ENCODE measurements around the gene CTTN. TPM values are rescaled to one million over a fixed set of nuclear protein-coding genes. Genes with fewer than 3 reads are reported as not detected.

CTTN gene
- total RNA-seq, 4 donors from 2014 or later: 253 to 417 (median 342) TPM

DNA sequence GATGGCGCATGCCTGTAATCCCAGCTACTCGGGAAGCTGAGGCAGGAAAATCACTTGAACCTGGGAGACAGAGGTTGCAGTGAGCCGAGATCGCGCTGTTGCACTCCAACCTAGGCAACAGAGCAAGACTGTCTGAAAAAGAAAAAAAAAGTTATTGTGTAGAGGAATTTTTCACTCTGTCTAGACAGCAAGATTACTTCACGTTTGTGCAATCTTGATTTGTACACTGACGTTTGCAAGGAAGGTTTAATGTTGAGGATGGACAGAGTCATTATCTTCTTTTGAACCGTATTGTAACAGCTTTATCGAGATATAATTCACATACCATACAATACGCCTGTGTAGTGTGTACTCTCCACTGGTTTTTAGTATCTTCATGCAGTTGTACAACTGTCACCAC, 3.7 kb downstream of the CTTN start:
- WGBS, 2 donors: 76% methylated on average over 10 of the region's 10 CpGs
- no peak overlapping the region for H3K4me3 ChIP-seq

GRCh38 chr11:70402685-70403084, 4.4 kb downstream of the CTTN start:
- H3K27ac ChIP-seq: no peak overlapping the region
- TF ChIP-seq EP300 (IDR thresholded peaks at IDR 0.05) (no peak), CTCF (IDR thresholded peaks at IDR 0.05) (no peak), POLR2A (IDR thresholded peaks at IDR 0.05) (no peak)
- 57 to 68% methylated on average over 1 of the region's 1 CpG for WGBS, 2 donors
- no peak overlapping the region for H3K4me3 ChIP-seq
- H3K9me3 ChIP-seq: no peaks in the 10 kb centered on the region
- peaks cover 0 to 36% (median 13%) of the 10 kb centered on the region in 4 donors for H3K4me1 ChIP-seq
- no peaks in the 10 kb centered on the region for H3K27me3 ChIP-seq
- no peak for DNase-seq (ENCODE audit: low spot score in 2 of 2)
- H3K36me3 ChIP-seq: peaks cover 0 to 26% (median 0%) of the 10 kb centered on the region in 3 donors

More for the DNA sequence above, 3.7 kb downstream of the CTTN start:
- Histone ChIP-seq H3K27me3 (no peaks in the 10 kb centered on the region), H3K4me1 (peaks cover 0 to 43% (median 19%) of the 10 kb centered on the region in 4 donors), H3K27ac (no peak overlapping the region), H3K9me3 (no peaks in the 10 kb centered on the region), H3K36me3 (peaks cover 0 to 19% (median 0%) of the 10 kb centered on the region in 3 donors)
- TF ChIP-seq EP300 (IDR thresholded peaks at IDR 0.05) (no peak), POLR2A (IDR thresholded peaks at IDR 0.05) (no peak), CTCF (IDR thresholded peaks at IDR 0.05) (no peak)
- no peak for DNase-seq (ENCODE audit: low spot score in 2 of 2)

DNA sequence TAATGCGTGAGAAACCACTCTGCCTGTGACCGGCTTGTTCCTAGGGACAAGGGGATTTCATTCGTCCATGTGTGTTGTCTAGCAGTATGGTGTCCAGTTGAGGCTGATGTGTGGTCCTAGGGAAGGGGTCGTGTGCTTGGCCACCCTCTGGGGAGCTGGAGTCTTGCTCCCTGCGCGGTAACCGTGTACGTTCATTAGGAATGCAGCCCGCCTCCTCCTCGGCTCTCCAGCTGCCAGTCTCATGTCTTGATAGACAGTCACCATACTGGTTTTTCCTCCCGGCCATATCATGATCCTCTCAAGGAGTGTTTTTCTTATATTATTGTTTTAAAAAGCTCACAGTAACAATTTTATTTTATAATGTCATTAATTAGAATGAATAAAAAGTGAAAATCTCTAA, 5.9 kb downstream of the CTTN start:
- TF ChIP-seq CTCF (IDR thresholded peaks at IDR 0.05) (no peak), EP300 (IDR thresholded peaks at IDR 0.05) (no peak), POLR2A (IDR thresholded peaks at IDR 0.05) (no peak)
- DNase-seq (ENCODE audit: low spot score in 2 of 2): no peak
- WGBS, 2 donors: 88 to 89% methylated on average over 11 of the region's 11 CpGs
- Histone ChIP-seq H3K27me3 (no peaks in the 10 kb centered on the region), H3K4me1 (peaks cover 0 to 26% (median 10%) of the 10 kb centered on the region in 4 donors), H3K36me3 (peaks cover 0 to 41% (median 4%) of the 10 kb centered on the region in 3 donors), H3K4me3 (no peak overlapping the region), H3K27ac (no peak overlapping the region), H3K9me3 (no peaks in the 10 kb centered on the region)

- no peak overlapping the region for H3K4me3 ChIP-seq
- H3K27me3 ChIP-seq: no peaks in the 10 kb centered on the region
- no peaks in the 10 kb centered on the region for H3K9me3 ChIP-seq
- H3K4me1 ChIP-seq: peaks cover 0 to 11% (median under 1%) of the 10 kb centered on the region in 4 donors
- H3K36me3 ChIP-seq: peaks cover 0 to 57% (median 4%) of the 10 kb centered on the region in 3 donors
- TF ChIP-seq EP300 (IDR thresholded peaks at IDR 0.05): no peak
- no peak for TF ChIP-seq CTCF (IDR thresholded peaks at IDR 0.05)
- TF ChIP-seq POLR2A (IDR thresholded peaks at IDR 0.05): no peak
- H3K27ac ChIP-seq: no peak overlapping the region
- 94% methylated on average over 20 of the region's 20 CpGs for WGBS, 2 donors
- no peak for DNase-seq (ENCODE audit: low spot score in 2 of 2)
These were observed 7.5 kb downstream of the CTTN start for GRCh38 chr11:70405679-70406395.

GRCh38 chr11:70407121-70407520, 8.8 kb downstream of the CTTN start:
- TF ChIP-seq CTCF (IDR thresholded peaks at IDR 0.05) (no peak), POLR2A (IDR thresholded peaks at IDR 0.05) (no peak), EP300 (IDR thresholded peaks at IDR 0.05) (no peak)
- 89 to 96% methylated on average over 13 of the region's 13 CpGs for WGBS, 2 donors
- Histone ChIP-seq H3K27me3 (no peaks in the 10 kb centered on the region), H3K4me3 (no peak overlapping the region), H3K9me3 (no peaks in the 10 kb centered on the region), H3K4me1 (no peaks in the 10 kb centered on the region), H3K36me3 (peaks cover 0 to 70% (median 4%) of the 10 kb centered on the region in 3 donors), H3K27ac (no peak overlapping the region)
- DNase-seq (ENCODE audit: low spot score in 2 of 2): no peak

Measured in tibial nerve (tissue), 4 donors.